ENCODE data around the gene ALDH1L1. TPM values are rescaled to one million over a fixed set of nuclear protein-coding genes. Genes with fewer than 3 reads are reported as not detected.

The ALDH1L1 gene
- total RNA-seq, result 1 to 10 TPM; 2.3 to 8.1 (median 6.0) TPM

- WGBS, 2 donors, result 6 to 10% methylated on average over 51 to 52 of the region's 54 CpGs
- no peak for DNase-seq (ENCODE audit: low spot score in 2 of 2)
- peak within 1 kb of the TSS; percentile 15 for H3K4me3 ChIP-seq (ENCODE audit: low read depth, poor library complexity, severe bottlenecking)
- TF ChIP-seq POLR2A (IDR thresholded peaks at IDR 0.05), result no peak
- no peak for TF ChIP-seq CTCF (IDR thresholded peaks at IDR 0.05)
- intact Hi-C loops (cut with DNase I; ENCODE audit: low total_unique reads), result no loop called here
These were observed at the start of gene ALDH1L1 for GRCh38 chr3:126180477-126181397. ALDH1L1 (minus strand) TSS chr3:126180586; CDS start chr3:126160979, 19,607 bp downstream.

- no peak for DNase-seq (ENCODE audit: low spot score in 2 of 2)
- intact Hi-C loops (cut with DNase I; ENCODE audit: low total_unique reads), result no loop called here
- H3K4me3 ChIP-seq (ENCODE audit: low read depth, poor library complexity, severe bottlenecking), result no peak overlapping the region
- TF ChIP-seq POLR2A (IDR thresholded peaks at IDR 0.05) (no peak), CTCF (IDR thresholded peaks at IDR 0.05) (no peak)
- 0 to 77% methylated on average over 1 of the region's 1 CpG for WGBS, 2 donors
These were observed 46.0 kb upstream of the ALDH1L1 start for GRCh38 chr3:126226374-126226773.

DNA sequence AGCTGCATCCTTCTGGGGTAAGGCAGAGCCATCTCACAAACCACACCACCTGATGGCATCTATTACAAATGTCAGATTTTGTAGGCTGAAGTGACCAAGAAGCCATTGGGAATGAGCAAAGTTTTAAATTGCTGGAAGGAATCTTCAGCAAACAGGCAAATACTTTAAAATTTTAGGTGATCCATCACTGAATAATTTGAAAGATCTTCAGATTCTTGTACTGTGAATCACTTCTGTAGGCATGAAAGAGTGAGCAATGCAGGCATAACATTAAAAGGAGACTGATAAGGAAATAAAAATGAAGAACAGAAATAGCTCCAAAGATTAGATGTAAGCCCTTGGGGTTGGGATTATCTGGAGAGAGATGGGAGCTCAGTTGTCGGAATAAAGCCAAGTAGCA is 36.0 kb upstream of the ALDH1L1 start:
- TF ChIP-seq CTCF (IDR thresholded peaks at IDR 0.05) (no peak), POLR2A (IDR thresholded peaks at IDR 0.05) (no peak)
- H3K4me3 ChIP-seq (ENCODE audit: low read depth, poor library complexity, severe bottlenecking), result no peak overlapping the region
- intact Hi-C loops (cut with DNase I; ENCODE audit: low total_unique reads), result no loop called here
- DNase-seq (ENCODE audit: low spot score in 2 of 2), result no peak
- WGBS, 2 donors, result 74 to 76% methylated on average over 1 of the region's 1 CpG

DNA sequence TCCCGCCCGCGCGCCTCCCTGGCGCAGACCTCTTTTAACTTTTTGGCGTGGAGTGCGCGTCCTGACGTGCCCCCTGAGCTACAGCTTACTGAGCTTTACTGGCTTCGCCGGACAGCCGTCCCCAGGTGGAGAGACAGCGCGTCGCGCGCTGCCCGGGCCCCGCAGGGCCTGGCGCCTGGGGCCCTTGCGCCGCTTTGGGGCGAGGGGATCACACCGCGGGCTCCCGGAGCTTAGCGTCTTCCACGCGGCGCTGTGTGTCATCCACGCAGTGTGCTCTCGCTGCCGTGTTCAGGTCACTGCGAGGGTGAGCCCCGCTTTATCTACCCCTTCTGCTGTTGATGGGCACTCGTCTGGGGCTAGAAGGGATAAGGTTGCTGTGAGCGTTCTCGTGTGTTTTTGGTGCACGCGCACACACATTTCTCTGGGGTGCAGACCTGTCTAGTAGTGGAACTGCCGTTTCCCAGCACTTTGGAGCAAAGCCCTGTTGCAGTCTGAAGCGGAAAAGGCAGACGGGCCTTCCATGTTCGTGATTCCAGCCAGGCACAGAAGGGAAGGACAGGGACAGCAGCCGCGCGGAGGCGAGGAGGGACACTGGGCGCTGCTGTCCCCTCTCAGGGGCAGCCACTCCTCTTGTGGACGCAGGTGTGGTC is 33.1 kb upstream of the ALDH1L1 start:
- peak overlapping the region; percentile 4 for H3K4me3 ChIP-seq (ENCODE audit: low read depth, poor library complexity, severe bottlenecking)
- WGBS, 2 donors, result 38 to 45% methylated on average over 14 of the region's 50 CpGs
- TF ChIP-seq CTCF (IDR thresholded peaks at IDR 0.05), result no peak
- no peak for TF ChIP-seq POLR2A (IDR thresholded peaks at IDR 0.05)
- intact Hi-C loops (cut with DNase I; ENCODE audit: low total_unique reads), result no loop called here
- no peak for DNase-seq (ENCODE audit: low spot score in 2 of 2)

DNA sequence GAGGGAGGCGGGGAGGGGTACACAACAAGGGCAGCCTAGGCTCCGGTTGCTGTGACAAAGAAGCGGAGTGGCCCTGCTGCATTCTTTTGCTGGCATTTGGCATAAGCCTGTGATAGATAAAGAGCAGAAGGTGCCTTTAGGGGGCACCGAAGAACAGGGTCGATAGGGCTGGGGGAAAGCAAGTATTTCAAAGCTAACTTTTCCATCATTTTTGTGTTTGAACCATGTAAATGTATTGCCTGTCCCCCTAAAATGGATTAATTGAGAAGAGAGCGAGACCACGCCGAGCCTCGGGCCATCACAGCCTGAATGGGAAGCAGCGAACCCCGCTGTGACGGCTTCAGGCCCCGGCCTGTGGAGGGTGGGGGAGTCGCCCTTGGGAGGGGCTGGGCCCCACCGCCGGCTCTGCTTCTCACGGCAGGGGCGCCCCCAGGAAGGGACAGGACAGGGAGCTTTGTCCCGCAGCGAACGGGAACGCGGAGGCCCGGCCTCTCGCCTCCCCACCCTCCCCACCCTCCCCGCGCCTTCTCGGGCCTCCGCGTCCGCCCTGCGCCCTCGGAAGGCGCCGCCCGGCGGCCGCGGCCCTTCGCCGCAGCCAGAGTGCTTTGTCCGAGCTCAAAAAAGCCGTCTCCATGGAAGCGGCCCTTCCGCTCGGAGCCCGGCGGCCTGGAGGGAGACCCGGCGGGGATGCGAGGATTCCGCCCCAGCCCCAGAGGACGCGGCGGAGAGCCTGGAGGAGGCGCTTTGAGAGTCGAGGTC is 32.4 kb upstream of the ALDH1L1 start:
- no peak for DNase-seq (ENCODE audit: low spot score in 2 of 2)
- intact Hi-C loops (cut with DNase I; ENCODE audit: low total_unique reads), result no loop called here
- WGBS, 2 donors, result 4% methylated on average over 47 to 51 of the region's 57 CpGs
- peak overlapping the region; percentile 4 for H3K4me3 ChIP-seq (ENCODE audit: low read depth, poor library complexity, severe bottlenecking)
- TF ChIP-seq POLR2A (IDR thresholded peaks at IDR 0.05) (no peak), CTCF (IDR thresholded peaks at IDR 0.05) (no peak)
